ENCODE measurements around the gene SGTB. TPM values are rescaled to one million over a fixed set of nuclear protein-coding genes. Genes with fewer than 3 reads are reported as not detected.
A peak's percentile ranks its signal among the peaks of the same experiment; 100 is the strongest.

SGTB gene
- total and polyA plus RNA-seq, 10 donors, result 2.0 to 16.3 (median 13.0) TPM

GRCh38 chr5:65727491-65728156 lies 5.7 kb upstream of the SGTB start:
- intact Hi-C loops (cut with DNase I; ENCODE audit: low total_unique reads), result no loop called here
- no peak for DNase-seq
- TF ChIP-seq POLR2AphosphoS5 (IDR thresholded peaks at IDR 0.05) (no peak), CTCF (IDR thresholded peaks at IDR 0.05 in 8 of 11, conservative IDR thresholded peaks at IDR 0.05 in 3 of 11) (no peak), POLR2A (IDR thresholded peaks at IDR 0.05) (no peak)
- Histone ChIP-seq H3K4me1 (peaks cover 0 to 19% (median 12%) of the 10 kb centered on the region in 6 donors), H3K9me3 (no peaks in the 10 kb centered on the region), H3K27me3 (replicated peaks in 1 of 7) (no peaks in the 10 kb centered on the region), H3K27ac (peak overlapping the region in 1 of 8 donors; percentile 12), H3K4me3 (no peak overlapping the region), H3K36me3 (no peaks in the 10 kb centered on the region)
- WGBS, 5 donors, result 73 to 84% (median 78%) methylated on average over 7 of the region's 7 CpGs

GRCh38 chr5:65722575-65723403 lies 880 bp upstream of the SGTB start:
- intact Hi-C loops (cut with DNase I; ENCODE audit: low total_unique reads), result no loop called here
- WGBS, 5 donors, result 3 to 7% (median 4%) methylated on average over 27 to 28 of the region's 28 CpGs
- H3K27ac ChIP-seq, result peak overlapping the region; percentile 22 to 96 (median 90)

GRCh38 chr5:65721050-65721719 lies 724 bp downstream of the SGTB start:
- H3K4me1 ChIP-seq, result peaks cover 0 to 76% (median 35%) of the 10 kb centered on the region in 6 donors
- WGBS, 5 donors, result 2 to 4% (median 2%) methylated on average over 19 of the region's 19 CpGs
- no peak for TF ChIP-seq CTCF (IDR thresholded peaks at IDR 0.05 in 8 of 11, conservative IDR thresholded peaks at IDR 0.05 in 3 of 11)
- TF ChIP-seq POLR2AphosphoS5 (IDR thresholded peaks at IDR 0.05), result no peak
- TF ChIP-seq POLR2A (IDR thresholded peaks at IDR 0.05), result no peak
- peaks cover 0 to 25% (median 2%) of the 10 kb centered on the region in 6 donors for H3K36me3 ChIP-seq
- intact Hi-C loops (cut with DNase I; ENCODE audit: low total_unique reads), result no loop called here
- no peaks in the 10 kb centered on the region for H3K27me3 ChIP-seq (replicated peaks in 1 of 7)
- H3K9me3 ChIP-seq, result no peaks in the 10 kb centered on the region
- H3K4me3 ChIP-seq, result peak overlapping the region; percentile 83 to 99 (median 96)
- H3K27ac ChIP-seq, result peak overlapping the region; percentile 71 to 96 (median 90)
- DNase-seq, result peak; percentile 86

More at GRCh38 chr5:65722575-65723403, 880 bp upstream of the SGTB start:
- H3K4me1 ChIP-seq, result peaks cover 0 to 60% (median 35%) of the 10 kb centered on the region in 6 donors
- no peak for DNase-seq
- H3K9me3 ChIP-seq, result no peaks in the 10 kb centered on the region
- peak overlapping the region; percentile 83 to 99 (median 96) for H3K4me3 ChIP-seq
- TF ChIP-seq POLR2A (IDR thresholded peaks at IDR 0.05) (no peak), CTCF (IDR thresholded peaks at IDR 0.05 in 8 of 11, conservative IDR thresholded peaks at IDR 0.05 in 3 of 11) (no peak), POLR2AphosphoS5 (IDR thresholded peaks at IDR 0.05) (no peak)
- no peaks in the 10 kb centered on the region for H3K27me3 ChIP-seq (replicated peaks in 1 of 7)
- peaks cover 0 to 13% (median 1%) of the 10 kb centered on the region in 6 donors for H3K36me3 ChIP-seq
